Muscle of leg (tissue), 11 donors: ENCODE data around the gene CYP2A6. TPM values are rescaled to one million over a fixed set of nuclear protein-coding genes. Genes with fewer than 3 reads are reported as not detected.

Experiments
- DNase-seq: peaks from one replicate; pipeline ENCODE4 v3.0.0; 2013
- H3K27ac ChIP-seq: one replicate; pipeline ENCODE4 v1.5.1; 2013; ENCODE audit warnings: mild to moderate bottlenecking, low read length, control low read depth
- H3K27me3 ChIP-seq: one replicate; pipeline ENCODE4 v1.6.1; 2013; ENCODE audit warnings: low read length; ENCODE audit not compliant: control insufficient read depth, insufficient read depth
- H3K36me3 ChIP-seq: one replicate; pipeline ENCODE4 v1.6.1; 2013; ENCODE audit warnings: low read length; ENCODE audit not compliant: control insufficient read depth, insufficient read depth
- H3K4me1 ChIP-seq: one replicate; pipeline ENCODE4 v1.6.1; 2013; ENCODE audit warnings: low read length; ENCODE audit not compliant: control insufficient read depth, insufficient read depth
- H3K4me3 ChIP-seq: one replicate; pipeline ENCODE4 v1.5.1; 2013; ENCODE audit warnings: low read length, control low read depth
- H3K9me3 ChIP-seq: replicated peaks from 2 replicates; pipeline ENCODE4 v1.6.1; 2013; ENCODE audit warnings: low read depth, low read length; ENCODE audit not compliant: control insufficient read depth
- WGBS: methylation state at CpG from one replicate; pipeline ENCODE4 v1.1.5; 2013; ENCODE audit warnings: missing lambda C conversion rate; ENCODE audit not compliant: insufficient coverage; 5-methylcytosine and 5-hydroxymethylcytosine counted together
- polyA plus RNA-seq, 8 donors: library from polyadenylated mRNA; unstranded; fragments of 120-200 nt; gene quantifications; one replicate each; pipeline versions ENCODE4 v1.2.1 to v1.2.3, GENCODE V29; 2013; ENCODE audit warnings: inconsistent platforms in 1 of 8, low replicate concordance in 1 of 8; ENCODE audit not compliant: insufficient read length in 8 of 8, insufficient read depth in 1 of 8
- total RNA-seq: library from RNA; stranded (reverse); fragments of 120-200 nt; gene quantifications from one replicate; pipeline ENCODE4 v1.2.4, GENCODE V29; 2013

CYP2A6 gene
- total and polyA plus RNA-seq, 9 donors = 0.12 TPM; not detected in 8

- no peak overlapping the region for H3K4me3 ChIP-seq
- peak; percentile 17 for DNase-seq
- no peaks in the 10 kb centered on the region for H3K27me3 ChIP-seq
- 97% methylated on average over 11 of the region's 14 CpGs for WGBS
- no peaks in the 10 kb centered on the region for H3K9me3 ChIP-seq
- H3K36me3 ChIP-seq = peaks cover 20% of the 10 kb centered on the region
- H3K4me1 ChIP-seq = peaks cover 32% of the 10 kb centered on the region
- H3K27ac ChIP-seq = peak overlapping the region; percentile 95
Measured at GRCh38 chr19:40797166-40797962, 52.9 kb downstream of the CYP2A6 start.

Other genes starting within 250 kb of the CYP2A6 start
- 69.6 TPM for gene LTBP4, start 249.1 kb downstream of the CYP2A6 start, total RNA-seq
- gene LTBP4, start 249.1 kb downstream of the CYP2A6 start, polyA plus RNA-seq = 100 to 1,000 TPM; 209 to 383 (median 313) TPM
- gene NUMBL, start 159.8 kb downstream of the CYP2A6 start, total RNA-seq = 14.6 TPM
- 10 to 100 TPM; 26.7 to 39.5 (median 33.5) TPM for gene NUMBL, start 159.8 kb downstream of the CYP2A6 start, polyA plus RNA-seq
- 18.2 TPM for gene COQ8B, start 133.6 kb downstream of the CYP2A6 start, total RNA-seq
- gene COQ8B, start 133.6 kb downstream of the CYP2A6 start, polyA plus RNA-seq = 10 to 100 TPM; 19.4 to 26.5 (median 23.6) TPM
- 8.2 TPM for gene ITPKC, start 133.3 kb downstream of the CYP2A6 start, total RNA-seq
- 10 to 100 TPM in 7 of 8 donors, 1 to 10 TPM in 1; 8.2 to 13.0 (median 11.5) TPM for gene ITPKC, start 133.3 kb downstream of the CYP2A6 start, polyA plus RNA-seq
- gene ACTMAP, start 100.0 kb downstream of the CYP2A6 start, total RNA-seq = 1.2 TPM
- gene ACTMAP, start 100.0 kb downstream of the CYP2A6 start, polyA plus RNA-seq = 10 to 100 TPM in 6 of 8 donors, 1 to 10 TPM in 2; 7.8 to 13.0 (median 11.2) TPM
- 27.0 TPM for gene SNRPA, start 99.2 kb downstream of the CYP2A6 start, total RNA-seq
- 10 to 100 TPM; 56.2 to 88.4 (median 74.5) TPM for gene SNRPA, start 99.2 kb downstream of the CYP2A6 start, polyA plus RNA-seq
- gene MIA, start 74.9 kb downstream of the CYP2A6 start, total RNA-seq = 3.3 TPM
- 1 to 10 TPM in 6 of 8 donors, under 1 TPM in 1, not detected in 1; 0.67 to 5.9 (median 2.9) TPM for gene MIA, start 74.9 kb downstream of the CYP2A6 start, polyA plus RNA-seq
- 6.0 TPM for gene RAB4B, start 72.2 kb downstream of the CYP2A6 start, total RNA-seq
- gene RAB4B, start 72.2 kb downstream of the CYP2A6 start, polyA plus RNA-seq = 10 to 100 TPM in 3 of 8 donors, 1 to 10 TPM in 5; 7.2 to 11.0 (median 9.6) TPM
- gene EGLN2, start 51.3 kb downstream of the CYP2A6 start, total RNA-seq = 52.0 TPM
- 10 to 100 TPM; 46.8 to 58.7 (median 52.4) TPM for gene EGLN2, start 51.3 kb downstream of the CYP2A6 start, polyA plus RNA-seq
- not detected for gene CYP2A7, start 31.8 kb upstream of the CYP2A6 start, total RNA-seq
- gene CYP2A7, start 31.8 kb upstream of the CYP2A6 start, polyA plus RNA-seq = under 1 TPM in 2 of 8 donors, not detected in 6; 0.05 to 0.19 TPM
- not detected for gene CYP2B6, start 140.8 kb upstream of the CYP2A6 start, total RNA-seq
- under 1 TPM in 2 of 8 donors, not detected in 6; 0.31 to 0.33 TPM for gene CYP2B6, start 140.8 kb upstream of the CYP2A6 start, polyA plus RNA-seq
- not detected for gene CYP2A13, start 238.0 kb upstream of the CYP2A6 start, total RNA-seq
- not detected for gene CYP2A13, start 238.0 kb upstream of the CYP2A6 start, polyA plus RNA-seq